MM.1S (cell line): ENCODE data around the gene RBSN.
A peak's percentile ranks its signal among the peaks of the same experiment; 100 is the strongest.

Source experiments
- DNase-seq: peaks from one replicate; pipeline ENCODE4 v3.0.0-alpha.2; 2015
- H2AFZ ChIP-seq: fragments of 300-600 bp; sonication (generic); 2 replicates; pipeline ENCODE4 v1.6.0; 2016; ENCODE audit warnings: antibody characterized with exemption, low read length
- H3F3A ChIP-seq: fragments of 300-600 bp; sonication (generic); 2 replicates; pipeline ENCODE4 v1.6.1; 2016; ENCODE audit warnings: mild to moderate bottlenecking, antibody characterized with exemption, low read length, moderate library complexity, mixed read lengths; ENCODE audit not compliant: insufficient read depth
- H3K27ac ChIP-seq: fragments of 300-600 bp; sonication (generic); 2 replicates; pipeline ENCODE4 v1.5.1; 2016; ENCODE audit warnings: mild to moderate bottlenecking, low read length
- H3K27me3 ChIP-seq: fragments of 300-600 bp; sonication (generic); replicated peaks from 2 replicates; pipeline ENCODE4 v1.6.0; 2016; ENCODE audit warnings: low read length; ENCODE audit not compliant: insufficient read depth
- H3K36me3 ChIP-seq: fragments of 300-600 bp; sonication (generic); replicated peaks from 2 replicates; pipeline ENCODE4 v1.6.1; 2016; ENCODE audit warnings: mild to moderate bottlenecking, low read length, mixed read lengths; ENCODE audit not compliant: insufficient read depth
- H3K4me1 ChIP-seq: fragments of 300-600 bp; sonication (generic); 2 replicates; pipeline ENCODE4 v1.6.1; 2016; ENCODE audit warnings: low read length, mixed read lengths
- H3K4me2 ChIP-seq: fragments of 300-600 bp; sonication (generic); 2 replicates; pipeline ENCODE4 v1.6.0; 2016; ENCODE audit warnings: low read depth, low read length
- H3K4me3 ChIP-seq: fragments of 300-600 bp; sonication (generic); 2 replicates; pipeline ENCODE4 v1.5.1; 2016; ENCODE audit warnings: low read length, mixed read lengths
- H3K79me2 ChIP-seq: fragments of 300-600 bp; sonication (generic); 2 replicates; pipeline ENCODE4 v1.6.1; 2016; ENCODE audit warnings: mixed run types, low read length, mixed read lengths
- H3K9ac ChIP-seq: fragments of 300-600 bp; sonication (generic); 2 replicates; pipeline ENCODE4 v1.6.1; 2016; ENCODE audit warnings: low read length, mixed read lengths
- H3K9me2 ChIP-seq: fragments of 300-600 bp; sonication (generic); replicated peaks from 2 replicates; pipeline ENCODE4 v1.6.1; 2016; ENCODE audit warnings: mild to moderate bottlenecking, low read length, mixed read lengths; ENCODE audit not compliant: insufficient read depth
- H3K9me3 ChIP-seq: fragments of 300-600 bp; sonication (generic); replicated peaks from 2 replicates; pipeline ENCODE4 v1.6.1; 2016; ENCODE audit warnings: mild to moderate bottlenecking, low read length, mixed read lengths; ENCODE audit not compliant: insufficient read depth
- H4K20me1 ChIP-seq: fragments of 300-600 bp; sonication (generic); 2 replicates; pipeline ENCODE4 v1.6.1; 2016; ENCODE audit warnings: mild to moderate bottlenecking, low read length, moderate library complexity, mixed read lengths; ENCODE audit not compliant: insufficient read depth
- EZH2 ChIP-seq: fragments of 300-600 bp; sonication (generic); optimal IDR thresholded peaks from 2 replicates; pipeline ENCODE3; 2017; ENCODE audit warnings: low read depth, mild to moderate bottlenecking, antibody characterized with exemption, low read length, mixed read lengths
- EZH2phosphoT487 ChIP-seq: fragments of 300-600 bp; sonication (generic); IDR thresholded peaks from 2 replicates; pipeline ENCODE4 v1.6.1; 2018; ENCODE audit warnings: antibody characterized with exemption, low read length
- TF ChIP-seq, protein P1 (sequence below): fragments of 300-600 bp; sonication (generic); IDR thresholded peaks from 2 replicates; pipeline ENCODE4 v1.5.1; 2016; ENCODE audit warnings: antibody characterized with exemption, low read length, mixed read lengths

The RBSN gene

DNA sequence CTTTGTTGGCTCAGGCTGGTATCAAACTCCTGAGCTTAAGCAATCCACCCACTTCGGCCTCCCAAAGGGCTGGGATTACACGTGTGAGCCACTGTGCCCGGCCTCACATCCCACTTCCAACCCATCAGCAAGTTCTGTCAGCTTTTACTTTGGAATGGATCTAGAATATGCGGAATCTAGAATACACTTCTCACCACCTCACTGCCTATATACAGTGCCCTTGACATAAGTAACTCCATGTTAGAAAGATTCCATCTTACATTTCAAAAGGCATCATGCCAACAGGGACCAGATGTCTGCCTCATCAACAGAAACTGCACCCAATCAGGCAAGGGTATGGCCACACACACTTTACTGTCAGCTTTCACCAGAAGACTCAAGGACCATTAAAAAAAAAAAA, 9.9 kb upstream of the RBSN start:
- no peaks in the 10 kb centered on the region for H3F3A ChIP-seq
- no peaks in the 10 kb centered on the region for H3K36me3 ChIP-seq

DNA sequence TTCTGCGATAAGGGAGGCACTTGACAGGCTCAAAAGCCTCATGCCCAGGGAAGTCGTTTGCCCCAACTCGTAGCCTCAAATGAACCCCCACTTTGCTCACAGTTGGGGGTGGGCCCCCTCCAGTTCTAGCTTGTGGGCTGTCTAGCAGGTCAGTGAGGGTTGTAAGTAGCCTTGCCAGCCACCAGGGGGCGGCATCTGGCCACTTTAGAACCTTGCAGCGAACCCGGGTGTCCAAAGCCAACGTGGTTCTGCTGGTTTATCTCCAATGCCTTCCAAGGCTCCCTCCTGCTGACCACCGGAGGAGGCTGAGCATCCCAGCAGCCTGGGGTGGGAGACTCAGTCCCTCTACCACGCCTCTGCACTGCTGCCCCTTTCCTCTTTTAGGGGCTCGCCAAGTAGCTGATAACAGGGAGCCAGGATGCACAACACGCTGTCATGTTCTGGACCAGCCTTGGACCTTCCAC, 9.2 kb upstream of the RBSN start:
- H3K4me2 ChIP-seq, result peak overlapping the region; percentile 48
- H3K36me3 ChIP-seq, result no peaks in the 10 kb centered on the region
- no peak overlapping the region for H3K4me3 ChIP-seq

More for the DNA sequence above, 9.9 kb upstream of the RBSN start:
- H3K79me2 ChIP-seq, result no peaks in the 10 kb centered on the region
- H3K27me3 ChIP-seq, result no peaks in the 10 kb centered on the region; the same call in 1 of the 2 replicates
- no peaks in the 10 kb centered on the region for H3K9me2 ChIP-seq
- DNase-seq, result no peak
- no peak overlapping the region for H3K27ac ChIP-seq
- no peak overlapping the region for H2AFZ ChIP-seq
- H3K4me1 ChIP-seq, result no peaks in the 10 kb centered on the region
- no peaks in the 10 kb centered on the region for H4K20me1 ChIP-seq
- no peak overlapping the region for H3K9ac ChIP-seq
- TF ChIP-seq EZH2, result no peak
- TF ChIP-seq, protein P1, sequence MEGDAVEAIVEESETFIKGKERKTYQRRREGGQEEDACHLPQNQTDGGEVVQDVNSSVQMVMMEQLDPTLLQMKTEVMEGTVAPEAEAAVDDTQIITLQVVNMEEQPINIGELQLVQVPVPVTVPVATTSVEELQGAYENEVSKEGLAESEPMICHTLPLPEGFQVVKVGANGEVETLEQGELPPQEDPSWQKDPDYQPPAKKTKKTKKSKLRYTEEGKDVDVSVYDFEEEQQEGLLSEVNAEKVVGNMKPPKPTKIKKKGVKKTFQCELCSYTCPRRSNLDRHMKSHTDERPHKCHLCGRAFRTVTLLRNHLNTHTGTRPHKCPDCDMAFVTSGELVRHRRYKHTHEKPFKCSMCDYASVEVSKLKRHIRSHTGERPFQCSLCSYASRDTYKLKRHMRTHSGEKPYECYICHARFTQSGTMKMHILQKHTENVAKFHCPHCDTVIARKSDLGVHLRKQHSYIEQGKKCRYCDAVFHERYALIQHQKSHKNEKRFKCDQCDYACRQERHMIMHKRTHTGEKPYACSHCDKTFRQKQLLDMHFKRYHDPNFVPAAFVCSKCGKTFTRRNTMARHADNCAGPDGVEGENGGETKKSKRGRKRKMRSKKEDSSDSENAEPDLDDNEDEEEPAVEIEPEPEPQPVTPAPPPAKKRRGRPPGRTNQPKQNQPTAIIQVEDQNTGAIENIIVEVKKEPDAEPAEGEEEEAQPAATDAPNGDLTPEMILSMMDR, result no peak
- TF ChIP-seq EZH2phosphoT487, result no peak
- H3K9me3 ChIP-seq, result no peaks in the 10 kb centered on the region
- H3K4me3 ChIP-seq, result no peak overlapping the region
- H3K4me2 ChIP-seq, result no peak overlapping the region

DNA sequence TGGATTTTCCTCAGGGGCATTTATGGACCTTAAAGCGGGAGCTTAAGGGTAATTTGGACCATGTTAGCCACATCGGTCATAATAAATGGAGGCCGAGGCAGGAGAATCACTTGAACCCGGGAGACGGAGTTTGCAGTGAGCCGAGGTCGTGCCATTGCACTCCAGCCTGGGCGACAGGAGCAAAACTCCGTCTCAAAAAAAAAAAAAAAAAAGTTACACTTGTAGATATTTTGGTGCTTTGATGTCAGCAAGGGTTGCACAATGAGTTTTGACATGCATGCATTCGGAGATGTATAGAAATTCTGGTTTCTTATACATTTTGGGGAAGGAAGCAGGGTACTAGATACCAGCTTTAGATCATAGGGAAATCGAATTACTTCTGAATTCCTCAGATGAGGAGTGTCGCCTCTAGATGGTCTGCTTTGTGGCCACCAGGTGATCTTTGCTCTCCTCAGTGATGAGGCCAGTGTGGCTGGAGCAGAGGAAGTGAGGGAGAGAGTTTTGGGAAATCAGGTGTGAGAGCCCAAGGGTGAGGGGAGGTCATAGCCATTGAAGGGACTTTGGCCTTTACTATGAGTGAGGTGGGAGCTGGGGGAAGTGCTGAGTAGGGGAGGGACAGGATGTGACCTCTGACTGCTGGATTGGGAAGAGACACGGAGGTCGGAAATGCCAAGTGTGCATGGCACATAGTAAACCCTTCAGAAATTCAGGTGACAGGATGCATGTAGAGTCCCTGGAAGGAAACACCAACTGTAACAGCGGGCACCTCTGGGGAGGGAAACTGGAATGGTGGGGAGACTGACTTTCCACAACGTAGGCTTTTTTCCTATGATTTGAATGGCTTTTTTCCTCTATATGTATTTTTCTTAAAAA, 8.4 kb upstream of the RBSN start:
- H3K9me2 ChIP-seq, result no peaks in the 10 kb centered on the region
- H3K4me1 ChIP-seq, result no peaks in the 10 kb centered on the region
- H3F3A ChIP-seq, result no peaks in the 10 kb centered on the region
- no peaks in the 10 kb centered on the region for H4K20me1 ChIP-seq
- no peaks in the 10 kb centered on the region for H3K36me3 ChIP-seq
- no peak overlapping the region for H3K4me2 ChIP-seq
- DNase-seq, result no peak
- no peaks in the 10 kb centered on the region for H3K9me3 ChIP-seq
- H3K27ac ChIP-seq, result no peak overlapping the region
- no peak overlapping the region for H3K9ac ChIP-seq
- no peaks in the 10 kb centered on the region; the same call in 1 of the 2 replicates for H3K27me3 ChIP-seq
- H3K4me3 ChIP-seq, result no peak overlapping the region
- H2AFZ ChIP-seq, result no peak overlapping the region
- no peak for TF ChIP-seq EZH2phosphoT487
- TF ChIP-seq EZH2, result no peak
- TF ChIP-seq, protein P1, result no peak
- no peaks in the 10 kb centered on the region for H3K79me2 ChIP-seq

More for the DNA sequence above, 9.2 kb upstream of the RBSN start:
- DNase-seq, result peak; percentile 77
- TF ChIP-seq, protein P1, result peak; percentile 91
- TF ChIP-seq EZH2, result no peak
- TF ChIP-seq EZH2phosphoT487, result no peak
- Histone ChIP-seq H2AFZ (peak overlapping the region; percentile 70), H4K20me1 (no peaks in the 10 kb centered on the region), H3K79me2 (no peaks in the 10 kb centered on the region), H3K27me3 (no peaks in the 10 kb centered on the region; the same call in 1 of the 2 replicates), H3K27ac (no peak overlapping the region), H3K9me3 (no peaks in the 10 kb centered on the region), H3K9ac (no peak overlapping the region), H3F3A (no peaks in the 10 kb centered on the region), H3K4me1 (no peaks in the 10 kb centered on the region), H3K9me2 (no peaks in the 10 kb centered on the region)
